ENCODE results near the gene S100A10.

S100A10 gene

GRCh38 chr1:151966061-151966460 is 27.6 kb downstream of the S100A10 start:
- DNase-seq (ENCODE audit: low read depth in 3 of 3, low spot score in 1 of 3), result no peak

DNA sequence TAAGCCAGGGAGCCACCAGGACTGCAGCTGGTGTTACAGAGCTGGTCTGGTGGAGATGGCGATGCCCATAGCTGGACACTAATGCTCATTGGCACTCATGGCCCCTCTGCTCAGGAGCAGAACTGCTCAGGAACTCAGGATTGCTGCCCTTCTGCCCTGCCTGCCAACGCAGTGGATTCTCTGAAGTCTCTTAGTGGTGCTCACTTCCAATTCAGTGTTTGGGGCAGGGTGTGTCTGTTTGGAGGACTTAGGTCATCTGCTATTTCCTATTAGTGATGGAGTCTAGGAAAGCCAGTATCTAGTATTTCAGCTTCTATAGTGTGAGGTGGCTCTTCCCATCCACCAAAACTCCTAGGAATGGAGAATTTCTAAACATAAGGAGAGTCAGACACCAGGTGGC is 29.1 kb downstream of the S100A10 start:
- DNase-seq (ENCODE audit: low read depth in 3 of 3, low spot score in 1 of 3), result no peak

DNA sequence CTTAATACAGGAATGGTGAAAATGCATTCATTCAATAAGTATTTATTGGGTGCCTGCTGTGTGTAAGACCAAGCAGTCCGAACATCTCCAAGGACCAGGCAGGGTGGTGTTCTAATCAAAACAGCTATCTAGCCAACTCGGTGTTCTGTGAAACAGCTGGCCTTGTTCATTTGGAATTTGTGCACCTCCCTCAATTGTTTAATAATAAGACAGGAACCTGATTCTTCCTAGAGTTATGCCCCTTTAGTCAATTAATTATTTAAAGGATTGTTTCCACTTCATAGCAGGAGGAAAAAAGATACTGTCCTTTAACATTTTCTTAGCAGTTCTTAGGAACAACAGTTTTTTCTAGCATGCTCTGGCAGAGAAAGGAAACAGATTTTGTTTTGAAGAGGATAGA is 30.4 kb downstream of the S100A10 start:
- no peak for DNase-seq (ENCODE audit: low read depth in 3 of 3, low spot score in 1 of 3)

- DNase-seq (ENCODE audit: low read depth in 3 of 3, low spot score in 1 of 3), result no peak
Observed at GRCh38 chr1:151961833-151962232, 31.8 kb downstream of the S100A10 start.

DNA sequence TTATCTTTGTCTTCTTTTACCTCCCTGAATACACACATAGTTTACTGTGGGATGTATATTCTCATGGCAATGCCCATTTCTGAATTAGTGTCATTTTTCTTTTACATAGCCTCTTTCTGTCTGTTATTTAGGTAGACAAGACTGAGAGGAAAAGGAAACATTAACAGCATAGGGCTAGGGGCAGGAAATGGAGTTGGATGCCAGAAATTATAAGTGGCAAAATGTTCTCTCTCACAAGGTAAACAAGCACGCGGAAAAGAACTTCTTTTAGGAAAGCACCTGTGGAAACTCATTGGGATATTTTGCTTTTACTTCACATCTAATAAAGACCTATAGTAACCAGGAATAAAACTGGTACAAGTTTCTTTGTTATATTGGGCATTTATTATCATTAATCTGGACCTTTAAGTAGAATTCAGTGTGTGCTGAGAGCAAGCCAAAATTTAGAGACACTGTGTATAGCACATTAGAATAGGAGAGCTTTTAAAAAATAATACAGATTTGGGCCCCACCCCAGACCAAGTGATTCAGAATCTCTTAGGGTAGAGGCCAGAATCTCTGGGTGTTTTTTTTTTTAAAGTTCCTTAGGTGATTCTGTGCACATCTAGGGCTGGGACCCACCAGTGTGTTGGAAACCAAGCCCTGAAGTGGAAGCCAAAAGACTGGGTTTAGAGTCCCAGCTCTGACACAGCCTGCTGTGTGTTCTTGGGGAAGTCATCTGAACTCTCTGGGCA is 32.7 kb downstream of the S100A10 start:
- DNase-seq (ENCODE audit: low read depth in 3 of 3, low spot score in 1 of 3), result no peak

DNA sequence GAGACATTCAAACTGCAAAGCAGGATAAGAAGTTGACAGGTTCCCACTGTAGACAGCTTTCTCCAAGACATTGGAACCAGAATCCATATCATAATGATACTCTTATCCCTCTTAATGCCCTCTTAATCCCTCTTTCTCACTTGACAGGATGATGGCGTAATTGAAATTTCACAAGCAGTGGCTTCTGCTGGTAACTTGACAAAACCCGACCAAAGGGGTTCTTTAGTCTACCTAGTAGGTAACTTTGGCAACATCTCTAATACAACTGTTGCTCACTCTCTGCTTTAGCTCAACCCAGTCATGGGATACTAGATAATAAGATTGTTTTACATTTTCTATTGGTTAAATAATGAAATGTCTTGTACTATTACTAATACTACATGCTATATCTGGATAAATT is 34.7 kb downstream of the S100A10 start:
- DNase-seq (ENCODE audit: low read depth in 3 of 3, low spot score in 1 of 3), result no peak

DNA sequence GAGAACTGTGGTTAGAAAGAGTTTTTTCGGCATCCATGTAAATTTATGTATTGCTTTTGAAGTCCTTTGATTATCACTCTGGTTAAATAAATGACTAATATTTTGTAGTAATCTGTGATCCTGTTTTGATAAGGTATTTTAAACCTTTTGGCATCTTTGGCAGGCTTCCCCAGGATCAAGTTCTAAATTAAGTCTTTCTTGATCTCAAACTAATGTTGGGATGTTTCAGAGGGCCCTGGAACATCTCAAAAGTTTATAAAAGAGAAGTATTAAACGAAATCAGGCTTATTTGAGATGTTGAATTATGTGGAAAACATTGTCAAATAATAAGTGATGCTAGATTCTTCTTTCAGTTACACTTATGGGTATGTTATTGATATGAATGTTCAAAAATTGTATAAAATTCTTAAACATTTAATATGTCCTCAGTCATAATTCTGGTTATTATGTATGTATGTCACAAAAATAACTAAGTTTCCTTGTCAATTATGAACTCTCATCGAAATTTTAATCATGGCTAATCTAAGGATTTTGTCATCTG is 36.6 kb downstream of the S100A10 start:
- DNase-seq (ENCODE audit: low read depth in 3 of 3, low spot score in 1 of 3), result no peak

GRCh38 chr1:151953409-151954094 is 40.1 kb downstream of the S100A10 start:
- no peak for DNase-seq (ENCODE audit: low read depth in 3 of 3, low spot score in 1 of 3)

DNA sequence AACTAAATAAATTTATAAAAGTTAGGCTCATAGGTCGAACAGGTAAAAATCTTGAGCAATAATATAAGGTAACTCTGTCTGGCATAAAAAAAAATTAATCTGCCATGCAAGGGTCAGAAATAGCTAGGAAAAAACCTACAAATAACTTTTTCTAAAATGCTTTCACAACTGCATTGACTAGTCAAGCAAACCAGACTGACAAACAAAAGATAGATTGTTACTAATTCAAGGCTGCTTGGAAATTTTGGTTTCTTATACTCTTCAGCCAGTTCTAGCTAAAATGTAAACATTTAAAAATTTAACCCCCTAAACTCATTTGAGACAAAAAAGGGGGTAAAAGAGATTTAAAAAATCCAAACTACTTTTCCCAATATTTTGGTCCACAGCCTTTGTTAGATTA is 40.8 kb downstream of the S100A10 start:
- no peak for DNase-seq (ENCODE audit: low read depth in 3 of 3, low spot score in 1 of 3)

- no peak for DNase-seq (ENCODE audit: low read depth in 3 of 3, low spot score in 1 of 3)
Observed at GRCh38 chr1:151949371-151950193, 44.1 kb downstream of the S100A10 start.

- DNase-seq (ENCODE audit: low read depth in 3 of 3, low spot score in 1 of 3), result no peak
Observed at GRCh38 chr1:151948506-151948905, 45.2 kb downstream of the S100A10 start.

GRCh38 chr1:151947140-151947539 is 46.5 kb downstream of the S100A10 start:
- no peak for DNase-seq (ENCODE audit: low read depth in 3 of 3, low spot score in 1 of 3)

GRCh38 chr1:151945725-151946722 is 47.6 kb downstream of the S100A10 start:
- DNase-seq (ENCODE audit: low read depth in 3 of 3, low spot score in 1 of 3), result peak; percentile 16 to 66 (median 46)

- DNase-seq (ENCODE audit: low read depth in 3 of 3, low spot score in 1 of 3), result no peak
Observed at GRCh38 chr1:151944857-151945575, 48.6 kb downstream of the S100A10 start.

GRCh38 chr1:151944126-151944856 is 49.4 kb downstream of the S100A10 start:
- no peak for DNase-seq (ENCODE audit: low read depth in 3 of 3, low spot score in 1 of 3)

- no peak for DNase-seq (ENCODE audit: low read depth in 3 of 3, low spot score in 1 of 3)
Observed at GRCh38 chr1:151943591-151943990, 50.1 kb downstream of the S100A10 start.

DNA sequence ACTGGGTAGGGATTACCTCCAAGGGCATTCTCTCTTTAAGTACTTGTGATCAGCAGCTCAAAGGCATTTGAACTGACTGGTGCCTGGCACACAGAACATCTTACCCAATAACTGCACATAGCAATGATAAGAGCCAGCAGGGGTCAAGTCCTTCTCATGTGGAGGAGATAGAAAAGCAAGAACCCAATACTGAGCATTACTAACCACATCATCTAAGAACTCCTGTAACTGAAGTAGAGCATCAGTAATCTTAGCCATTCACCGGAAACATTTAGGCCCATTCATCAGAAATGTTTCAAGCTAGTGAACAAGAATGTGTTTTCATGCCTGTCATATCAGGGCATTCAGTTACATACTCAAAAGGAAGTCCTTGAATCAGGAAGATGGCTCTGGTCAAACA is 50.8 kb downstream of the S100A10 start:
- DNase-seq (ENCODE audit: low read depth in 3 of 3, low spot score in 1 of 3), result no peak

GRCh38 chr1:151940541-151940940 is 53.1 kb downstream of the S100A10 start:
- no peak for DNase-seq (ENCODE audit: low read depth in 3 of 3, low spot score in 1 of 3)

GRCh38 chr1:151939779-151940178 is 53.9 kb downstream of the S100A10 start:
- no peak for DNase-seq (ENCODE audit: low read depth in 3 of 3, low spot score in 1 of 3)
